NK-92 (cell line): ENCODE measurements around the gene PLD6.
"Not testable (repeated sequence)": the region's sequence is repeated elsewhere in the genome, so short reads cannot be mapped to it uniquely, and the experiment has no call there.

ENCODE experiments used
- DNase-seq: peaks from one replicate; lab custom pipeline; 2025; ENCODE audit not compliant: unreplicated experiment; lab: John Stamatoyannopoulos, UW

The PLD6 gene, protein sequence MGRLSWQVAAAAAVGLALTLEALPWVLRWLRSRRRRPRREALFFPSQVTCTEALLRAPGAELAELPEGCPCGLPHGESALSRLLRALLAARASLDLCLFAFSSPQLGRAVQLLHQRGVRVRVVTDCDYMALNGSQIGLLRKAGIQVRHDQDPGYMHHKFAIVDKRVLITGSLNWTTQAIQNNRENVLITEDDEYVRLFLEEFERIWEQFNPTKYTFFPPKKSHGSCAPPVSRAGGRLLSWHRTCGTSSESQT

DNA sequence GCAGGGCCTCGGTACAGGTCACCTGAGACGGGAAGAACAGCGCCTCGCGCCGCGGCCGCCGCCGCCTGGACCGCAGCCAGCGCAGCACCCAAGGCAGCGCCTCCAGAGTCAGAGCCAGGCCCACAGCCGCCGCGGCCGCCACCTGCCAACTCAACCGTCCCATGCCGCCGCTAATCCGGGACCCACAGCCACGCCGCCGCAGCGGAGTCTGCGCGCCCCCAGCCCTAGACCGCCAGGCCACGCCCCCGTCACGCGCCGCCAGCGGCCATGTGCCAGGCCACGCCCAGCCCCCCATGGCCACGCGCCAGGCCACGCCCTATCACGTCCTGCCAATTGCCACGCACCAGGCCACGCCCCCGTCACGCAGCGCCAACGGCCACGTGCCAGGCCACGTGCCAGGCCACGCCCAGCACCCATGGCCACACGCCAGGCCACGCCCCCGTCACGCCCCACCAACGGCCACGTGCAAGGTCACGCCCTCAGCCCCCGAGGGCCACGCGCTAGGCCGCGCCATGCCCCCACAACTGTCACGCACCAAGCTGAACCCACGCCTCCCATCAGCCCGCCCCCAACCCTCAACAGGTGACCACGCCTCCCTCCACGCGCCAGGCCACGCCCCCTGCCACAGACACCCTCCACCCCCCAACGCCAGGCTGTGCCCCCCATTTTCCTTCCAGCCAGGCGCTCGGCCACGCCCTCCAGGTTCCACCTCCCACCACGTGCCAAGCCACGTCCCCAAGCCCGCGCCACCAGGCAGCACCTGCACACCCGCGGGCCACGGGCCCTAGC, at the start of gene PLD6:
Gene PLD6 (minus strand): TSS at position 210 of the 789 bp plus-strand sequence. CDS start 47 bp downstream, at position 163.
- DNase-seq, result peak; percentile 59

DNA sequence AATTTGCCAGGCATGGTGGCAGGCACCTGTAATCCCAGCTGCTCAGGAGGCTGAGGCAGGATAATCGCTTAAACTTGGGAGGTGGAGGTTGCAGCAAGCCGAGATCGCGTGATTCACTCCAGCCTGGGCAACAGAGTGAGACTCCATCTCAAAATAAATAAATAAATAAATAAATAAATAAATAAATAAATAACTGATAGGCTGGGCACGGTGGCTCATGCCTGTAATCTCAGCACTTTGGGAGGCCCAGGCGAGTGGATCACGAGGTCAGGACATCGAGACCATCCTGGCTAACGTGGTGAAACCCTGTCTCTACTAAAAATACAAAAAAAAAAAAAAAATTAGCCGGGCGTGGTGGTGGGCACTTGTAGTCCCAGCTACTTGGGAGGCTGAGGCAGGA, 49.6 kb upstream of the PLD6 start:
- not testable (repeated sequence) for DNase-seq

DNA sequence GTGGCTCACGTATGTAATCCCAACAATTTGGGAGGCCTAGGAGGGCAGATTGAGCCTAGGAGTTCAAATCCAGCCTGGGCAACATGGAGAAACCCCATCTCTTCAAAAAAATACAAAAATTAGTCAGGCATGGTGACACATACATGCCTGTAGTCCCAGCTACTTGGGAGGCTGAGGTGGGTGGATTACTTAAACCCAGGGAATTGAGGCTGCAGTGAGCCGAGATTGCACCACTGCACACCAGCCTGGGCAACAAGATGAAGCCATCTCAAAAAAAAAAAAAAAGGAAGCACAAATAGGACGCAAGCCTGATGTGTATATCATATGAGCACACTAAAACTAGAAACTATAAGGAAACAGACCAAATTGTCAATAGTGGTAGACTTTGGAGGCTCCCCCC, 47.9 kb upstream of the PLD6 start:
- DNase-seq, result no peak

DNA sequence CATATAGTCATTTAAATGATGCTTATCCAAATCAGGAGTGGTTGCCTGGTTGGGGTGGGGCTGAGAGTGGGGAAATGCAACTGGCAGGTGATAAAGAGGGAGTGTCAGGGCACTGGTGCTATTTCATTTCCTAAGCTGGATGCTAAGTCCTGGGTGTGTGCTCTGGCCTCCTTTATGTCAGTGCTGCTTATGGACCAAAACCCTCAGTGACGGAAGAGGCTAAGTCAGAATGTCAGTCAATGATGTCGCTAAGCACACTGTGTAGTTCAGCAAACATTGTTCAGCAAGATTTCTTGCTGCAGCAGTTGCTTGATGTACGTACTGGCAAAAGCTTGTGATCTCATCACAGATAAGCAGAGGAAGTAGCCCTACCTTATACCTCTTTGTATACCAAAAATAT, 47.3 kb upstream of the PLD6 start:
- DNase-seq, result no peak

DNA sequence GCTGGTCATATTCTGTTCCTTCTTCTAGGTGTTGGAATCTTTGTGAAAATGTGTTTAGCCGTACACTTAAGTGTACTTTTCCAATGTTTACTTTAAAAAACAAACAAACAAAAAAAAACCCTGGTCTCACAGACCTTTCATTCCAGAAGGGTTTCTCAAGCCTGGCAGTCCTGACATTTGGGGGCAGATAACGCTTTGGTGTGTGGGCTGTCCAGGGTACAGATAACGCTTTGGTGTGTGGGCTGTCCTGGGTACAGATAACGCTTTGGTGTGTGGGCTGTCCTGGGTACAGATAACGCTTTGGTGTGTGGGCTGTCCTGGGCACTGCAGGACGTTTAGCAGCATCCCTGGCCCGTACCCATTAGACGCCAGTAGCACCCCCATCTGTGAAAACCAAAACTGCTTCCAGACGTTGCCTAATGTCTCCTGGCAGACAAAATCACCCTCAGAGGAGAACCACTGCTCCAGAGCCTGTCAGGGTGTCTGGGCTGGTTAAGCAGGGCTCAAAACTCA, 46.1 kb upstream of the PLD6 start:
- DNase-seq, result no peak

DNA sequence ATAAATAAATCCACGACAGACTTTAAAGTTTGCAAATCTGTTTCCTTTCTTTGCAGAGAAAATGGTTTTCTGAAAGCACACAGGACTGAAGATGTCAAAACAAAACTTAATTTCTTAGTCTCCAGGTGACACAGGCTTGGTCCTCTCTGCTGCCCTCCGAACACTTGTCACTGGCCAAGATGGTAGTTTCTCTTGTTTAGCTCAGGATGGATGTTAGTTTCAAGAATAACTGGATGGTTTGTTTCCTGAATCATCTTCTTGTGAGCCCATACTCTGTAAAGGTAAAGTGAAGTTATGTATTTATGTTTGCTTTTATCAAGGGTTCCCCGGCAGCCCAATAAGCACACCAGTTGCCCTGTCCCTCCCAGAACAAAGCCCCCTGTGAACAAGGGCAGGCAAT, 40.7 kb upstream of the PLD6 start:
- no peak for DNase-seq

DNA sequence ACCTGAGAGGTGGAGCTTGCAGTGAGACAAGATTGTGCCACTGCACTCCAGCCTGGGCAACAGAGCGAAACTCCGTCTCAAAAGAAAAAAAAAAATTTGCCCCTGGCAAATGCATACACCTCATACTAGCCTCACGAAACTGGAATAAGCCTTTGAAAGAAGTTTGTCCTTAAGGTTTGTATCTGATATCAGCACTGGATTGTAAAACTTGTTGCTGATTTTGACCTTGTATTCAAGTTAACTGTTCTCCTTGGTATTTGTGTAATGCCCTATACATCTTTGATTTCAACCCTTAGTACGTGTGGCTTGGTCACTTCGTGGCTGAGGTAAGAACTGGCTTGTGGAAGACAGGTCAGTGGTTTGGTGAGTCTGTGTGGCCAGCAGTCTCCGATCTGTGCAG, 37.0 kb upstream of the PLD6 start:
- no peak for DNase-seq

DNA sequence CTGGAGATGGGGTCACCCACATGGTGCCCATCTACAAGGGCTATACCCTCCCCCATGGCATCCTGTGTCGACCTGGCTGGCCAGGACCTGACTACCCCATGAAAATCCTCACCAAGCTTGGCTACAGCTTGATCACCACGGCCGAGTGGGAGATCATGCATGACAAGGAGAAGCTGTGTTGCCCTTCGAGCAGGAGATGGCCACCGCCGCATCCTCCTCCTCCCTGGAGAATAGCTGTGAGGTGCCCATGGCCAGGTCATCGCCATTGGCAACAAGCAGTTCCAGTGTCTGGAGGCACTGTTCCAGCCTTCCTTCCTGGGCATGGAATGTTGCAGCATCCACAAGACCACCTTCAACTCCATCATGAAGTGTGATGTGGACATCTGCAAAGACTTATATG, 36.1 kb upstream of the PLD6 start:
- DNase-seq, result no peak

DNA sequence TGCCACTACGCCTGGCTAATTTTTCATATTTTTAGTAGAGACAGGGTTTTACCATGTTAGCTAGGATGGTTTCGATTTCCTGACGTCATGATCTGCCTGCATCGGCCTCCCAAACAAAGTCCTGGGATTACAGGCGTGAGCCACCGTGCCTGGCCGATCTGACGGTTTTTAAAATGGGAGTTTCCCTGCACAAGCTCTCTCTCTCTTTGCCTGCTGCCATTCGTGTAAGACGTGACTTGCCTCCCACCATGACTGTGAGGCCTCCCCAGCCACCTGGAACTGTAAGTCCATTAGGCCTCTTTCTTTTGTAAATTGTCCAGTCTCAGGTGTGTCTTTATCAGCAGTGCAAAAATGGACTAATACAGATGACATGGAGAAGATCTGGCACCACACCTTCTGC, 35.5 kb upstream of the PLD6 start:
- DNase-seq, result no peak

DNA sequence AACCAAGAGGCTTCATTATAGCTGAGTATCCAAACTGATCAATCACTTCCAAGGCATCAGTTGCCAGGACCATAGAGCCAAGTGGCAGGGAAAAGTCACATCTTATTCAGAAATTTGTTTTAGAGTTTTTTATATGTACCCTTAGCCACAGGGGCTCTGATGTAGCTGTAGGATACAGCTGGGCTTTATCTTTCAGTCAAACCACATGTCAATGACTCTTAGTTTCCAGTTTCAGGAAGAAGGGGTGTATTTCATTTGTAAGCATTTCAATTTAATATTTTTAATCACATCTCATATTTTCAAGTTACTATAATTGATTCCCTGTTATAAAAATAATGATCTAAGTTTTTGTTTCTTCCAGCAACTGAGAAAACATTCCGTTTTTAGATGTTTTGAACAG, 33.7 kb upstream of the PLD6 start:
- no peak for DNase-seq

DNA sequence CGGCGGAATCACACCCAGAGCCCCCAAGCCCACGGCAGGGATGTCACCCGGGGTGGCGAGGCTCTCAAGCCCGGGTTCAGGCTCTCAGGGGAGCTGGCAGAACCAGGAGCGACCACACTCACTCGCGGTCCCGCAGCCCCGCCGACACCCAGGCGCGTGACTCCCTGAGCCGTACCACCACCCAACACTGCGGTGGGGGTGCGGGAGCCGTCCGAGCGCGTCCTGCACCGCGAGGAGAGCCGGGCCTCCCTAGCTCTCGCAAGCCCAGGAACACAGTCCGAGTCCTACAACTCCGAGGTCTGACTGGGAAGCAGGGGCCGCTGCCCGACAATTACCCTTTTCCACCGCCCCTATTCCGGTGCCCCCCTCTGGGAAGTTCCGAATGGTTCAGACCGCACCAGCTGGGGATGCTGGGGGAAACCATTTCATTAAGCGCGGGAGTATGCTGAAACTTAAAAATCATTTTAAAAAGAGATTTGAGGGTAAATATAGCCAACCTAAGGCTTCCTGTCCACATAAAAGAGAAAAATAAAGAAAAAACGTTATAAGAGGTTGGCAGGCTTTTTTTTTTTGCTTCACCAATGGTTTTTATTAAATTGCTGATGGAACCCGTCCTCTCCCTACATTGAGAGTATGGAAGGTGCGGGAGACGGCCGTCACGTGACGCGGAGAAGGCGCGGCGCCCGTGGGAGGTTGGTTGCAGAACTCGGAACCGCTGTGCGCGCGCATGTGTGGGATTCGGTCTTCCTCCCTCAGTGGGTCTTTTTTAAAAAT, 31.1 kb upstream of the PLD6 start, which contains the start of gene FLCN:
Gene FLCN (minus strand): TSS at position 143 of the 774 bp plus-strand sequence. CDS start 9,031 bp downstream, outside the sequence.
- peak; percentile 30 for DNase-seq

DNA sequence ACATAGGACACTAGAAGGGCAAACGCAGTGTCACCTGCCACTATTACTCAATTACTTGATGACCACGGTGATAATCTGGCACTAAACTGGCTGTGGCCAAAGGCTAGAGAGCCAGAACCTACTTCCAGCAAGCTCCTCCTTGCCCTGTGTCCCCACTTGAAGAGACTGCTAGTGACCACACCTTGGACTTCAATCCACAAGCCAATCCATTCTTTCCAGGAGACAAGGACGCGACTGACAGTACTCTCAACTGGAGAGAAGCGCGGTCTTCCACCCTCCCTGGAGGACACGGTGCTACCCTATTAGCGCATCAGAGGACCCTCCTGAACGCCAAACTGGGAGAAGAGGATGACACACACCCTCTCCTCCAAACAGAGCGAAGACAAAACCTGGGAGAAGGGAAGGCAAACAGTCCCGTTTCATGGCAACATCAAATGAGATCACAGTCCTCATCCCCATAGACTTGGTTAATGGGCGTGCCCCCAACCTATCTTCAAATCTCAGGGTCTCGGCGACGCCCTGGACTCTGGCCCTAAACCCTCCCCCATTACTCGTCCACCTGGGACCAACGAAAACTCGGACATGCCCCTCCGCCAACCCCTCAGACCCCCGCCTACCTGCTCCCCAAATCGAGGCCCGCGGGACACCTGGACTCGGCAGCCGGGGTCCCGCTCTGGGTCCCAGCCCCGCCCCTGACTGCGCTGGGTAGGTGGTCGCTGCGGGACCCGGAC, 30.3 kb upstream of the PLD6 start:
- no peak for DNase-seq

DNA sequence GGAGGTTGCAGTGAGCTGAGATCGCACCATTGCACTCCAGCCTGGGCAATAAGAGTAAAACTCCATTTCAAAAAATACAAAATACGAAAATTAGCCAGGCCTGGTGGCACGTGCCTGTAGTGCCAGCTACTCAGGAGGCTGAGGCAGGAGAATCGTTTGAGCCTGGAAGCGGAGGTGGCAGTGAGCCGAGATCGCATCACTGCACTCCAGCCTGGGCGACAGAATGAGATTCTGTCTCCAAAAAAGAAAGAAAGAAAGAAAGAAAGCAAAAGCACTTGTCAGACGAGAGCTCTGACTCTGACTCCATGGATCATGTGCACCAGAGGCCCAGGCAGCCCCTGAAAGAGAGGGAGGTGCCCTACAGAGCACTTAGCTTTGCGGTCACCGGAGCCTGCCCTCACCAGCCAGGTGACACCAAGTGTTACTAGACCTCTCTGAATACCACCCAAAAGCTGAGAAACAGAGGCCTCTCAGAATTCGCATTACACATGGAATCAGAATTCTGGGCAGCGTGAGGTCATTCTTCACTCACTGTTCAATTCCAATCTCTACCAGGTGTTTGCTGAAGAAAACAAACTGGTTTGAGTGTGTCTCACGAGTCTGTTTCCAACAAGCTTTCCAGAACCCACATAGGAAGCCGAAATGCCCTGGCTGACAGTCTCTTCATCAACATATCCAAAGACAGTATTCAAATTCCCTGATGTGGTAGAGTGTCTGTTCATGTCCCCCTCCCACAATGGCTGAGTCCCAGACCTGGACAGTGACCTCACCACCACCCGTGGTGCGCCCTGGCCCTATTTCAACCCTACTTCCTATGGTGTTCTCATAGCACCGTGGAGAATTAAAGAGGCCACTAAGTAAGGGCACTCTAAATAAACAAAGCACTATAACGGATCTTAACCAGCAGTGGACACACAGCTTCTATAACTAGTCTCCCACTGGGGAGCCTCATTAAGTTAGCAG, 29.4 kb upstream of the PLD6 start:
- DNase-seq, result no peak

DNA sequence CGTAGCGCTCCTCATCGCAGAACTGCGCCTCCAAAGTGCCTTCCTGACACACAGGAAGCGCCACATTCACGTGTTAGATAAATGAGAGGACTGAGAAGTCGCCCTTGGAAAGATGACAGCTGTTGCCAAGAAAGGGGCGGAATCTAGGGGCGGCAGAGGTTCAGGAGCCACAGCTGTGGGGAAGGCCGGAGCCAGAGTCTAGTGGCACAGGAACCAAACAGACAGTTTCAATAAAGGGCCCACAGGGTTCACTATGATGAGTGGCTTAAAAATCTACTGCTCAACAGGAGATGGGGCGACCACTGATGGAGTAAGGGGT, 26.1 kb upstream of the PLD6 start:
- no peak for DNase-seq

DNA sequence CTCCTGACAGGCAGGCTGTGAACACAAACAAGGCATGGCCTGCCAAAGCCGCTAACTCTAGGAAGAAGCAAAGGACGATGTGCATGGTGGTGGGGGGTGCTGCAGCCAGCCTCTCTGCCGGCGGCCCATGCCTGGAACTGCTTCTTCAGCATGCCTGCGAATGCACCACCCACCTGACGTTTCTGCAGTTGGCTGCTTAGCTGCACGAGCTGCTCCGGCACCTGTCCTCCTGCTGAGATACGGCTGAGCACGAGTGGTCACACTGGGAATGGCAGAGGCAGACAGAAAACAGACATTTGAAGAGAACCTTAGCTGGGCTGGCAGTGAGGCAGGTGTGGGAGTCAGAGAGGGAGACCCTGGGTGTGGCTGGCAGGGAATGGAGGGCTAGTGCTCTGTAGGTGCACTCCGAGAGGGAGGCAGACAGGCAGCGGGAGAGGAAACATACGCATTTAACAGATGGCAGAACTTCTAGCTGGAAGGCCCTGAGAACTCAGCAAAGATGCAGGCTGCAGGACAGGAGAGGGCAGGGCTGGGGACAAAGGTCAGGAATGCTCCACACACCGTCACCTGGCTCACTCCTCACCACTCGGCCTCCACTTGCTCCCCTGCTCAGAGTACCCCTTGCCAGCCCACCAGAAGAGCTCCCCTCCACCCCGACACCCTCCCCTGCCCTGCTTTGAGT, 25.6 kb upstream of the PLD6 start:
- DNase-seq, result no peak

DNA sequence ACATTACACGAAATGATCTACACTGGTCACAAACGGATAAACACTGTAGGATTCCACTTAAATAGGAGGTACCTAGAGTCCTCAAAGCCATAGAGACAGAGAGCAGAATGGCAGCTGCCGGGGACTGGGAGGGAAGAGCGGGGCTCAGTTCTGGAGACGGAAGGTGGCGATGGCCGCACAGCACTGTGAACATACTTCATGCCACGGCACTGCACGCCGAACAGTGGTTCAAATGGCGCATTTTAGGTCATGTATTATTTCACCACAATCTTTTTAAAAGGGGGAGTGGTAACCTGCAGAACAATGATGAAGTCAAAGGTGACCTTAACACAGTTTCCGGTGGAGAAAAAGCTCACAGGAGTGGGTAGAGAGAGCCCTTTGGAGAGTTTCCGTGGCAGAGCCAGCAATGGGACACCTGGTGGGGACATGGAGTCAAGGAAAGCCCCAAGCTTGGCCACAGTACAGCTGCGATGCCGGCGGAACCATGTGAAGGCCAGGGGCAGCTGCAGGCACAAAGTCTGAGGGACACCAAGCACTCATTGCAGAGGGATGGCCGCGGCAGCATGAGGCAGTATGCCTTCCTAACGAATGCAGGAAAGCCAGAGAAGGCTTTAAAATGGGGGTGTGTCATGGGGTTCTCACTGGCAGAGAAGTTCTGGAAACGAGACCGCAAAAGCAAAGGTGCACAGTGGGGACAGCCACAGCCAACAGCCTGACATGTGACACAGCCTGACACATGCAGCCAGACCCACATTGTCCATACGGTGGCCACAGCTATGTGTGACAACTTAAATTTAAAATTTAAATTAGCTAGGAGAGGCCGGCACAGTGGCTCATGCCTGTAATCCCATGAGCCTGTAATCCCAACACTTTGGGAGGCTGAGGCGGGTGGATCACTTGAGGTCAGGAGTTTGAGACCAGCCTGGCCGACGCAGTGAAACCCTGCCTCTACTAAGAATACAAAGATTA, 23.6 kb upstream of the PLD6 start:
- DNase-seq, result no peak

DNA sequence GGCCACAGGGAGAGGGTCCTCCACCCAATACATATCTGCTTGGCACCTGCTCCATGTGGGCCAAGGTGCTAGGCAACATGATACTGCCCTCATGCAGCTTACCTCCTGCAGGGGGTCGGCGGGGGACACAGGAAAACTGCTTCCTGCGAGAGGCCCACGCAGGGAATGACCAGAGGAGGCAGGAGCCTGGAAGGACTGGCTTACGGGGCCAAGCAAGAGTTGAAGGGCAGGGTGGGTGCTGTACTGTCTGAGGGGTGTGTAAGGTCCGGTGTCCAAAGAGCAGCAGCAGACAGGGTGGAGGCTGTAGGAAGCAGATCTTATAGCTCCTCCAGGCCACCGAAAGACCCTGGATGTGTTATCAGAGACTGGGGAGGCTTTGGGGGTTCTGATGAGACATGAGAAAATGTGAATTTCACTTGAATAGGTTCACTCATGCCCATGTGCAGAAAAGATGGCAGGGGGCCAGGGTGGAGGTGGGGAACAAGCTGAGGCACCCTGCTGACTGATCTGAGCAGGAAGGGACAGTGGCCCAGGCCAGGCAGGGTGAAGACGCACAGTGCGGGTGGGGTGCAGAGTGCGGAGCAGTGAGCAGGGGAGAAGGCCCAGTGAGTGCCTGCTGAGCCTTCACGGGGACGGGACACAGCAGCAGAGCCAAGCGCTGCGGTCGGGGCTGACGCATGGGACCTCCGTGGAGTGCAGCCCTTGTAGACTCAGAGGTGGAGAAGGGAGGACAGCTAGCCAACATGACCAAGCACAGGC, 22.6 kb upstream of the PLD6 start:
- no peak for DNase-seq
